AG08395 (cell line): ENCODE data around the gene PCED1B.
A peak's percentile ranks its signal among the peaks of the same experiment; 100 is the strongest.

Experiments
- DNase-seq: peaks from one replicate; pipeline ENCODE4 v3.0.0; 2012; ENCODE audit warnings: mixed read lengths, low spot score

PCED1B gene

GRCh38 chr12:47067771-47068431 is 11.5 kb upstream of the PCED1B start:
- DNase-seq, result no peak

- DNase-seq, result no peak
Observed at GRCh38 chr12:47068539-47068938, 10.9 kb upstream of the PCED1B start.

GRCh38 chr12:47070310-47070709 is 9.1 kb upstream of the PCED1B start:
- no peak for DNase-seq

GRCh38 chr12:47071241-47071852 is 8.1 kb upstream of the PCED1B start:
- no peak for DNase-seq

- no peak for DNase-seq
Observed at GRCh38 chr12:47073951-47074350, 5.5 kb upstream of the PCED1B start.

- no peak for DNase-seq
Observed at GRCh38 chr12:47074757-47075156, 4.7 kb upstream of the PCED1B start.

GRCh38 chr12:47075192-47076084 is 4.0 kb upstream of the PCED1B start:
- DNase-seq, result no peak

GRCh38 chr12:47077206-47078085 is 2.0 kb upstream of the PCED1B start:
- DNase-seq, result no peak

- DNase-seq, result no peak
Observed at GRCh38 chr12:47078086-47078395, 1.4 kb upstream of the PCED1B start.

GRCh38 chr12:47078733-47079467 is 521 bp upstream of the PCED1B start:
- peak; percentile 36 for DNase-seq

GRCh38 chr12:47079981-47080724 is 732 bp downstream of the PCED1B start:
- peak; percentile 31 for DNase-seq

GRCh38 chr12:47080725-47081502 is 1.5 kb downstream of the PCED1B start:
- DNase-seq, result peak; percentile 22

- DNase-seq, result no peak
Observed at GRCh38 chr12:47082283-47082682, 2.9 kb downstream of the PCED1B start.

GRCh38 chr12:47082796-47083621 is 3.6 kb downstream of the PCED1B start:
- peak; percentile 81 for DNase-seq

GRCh38 chr12:47084172-47084571 is 4.8 kb downstream of the PCED1B start:
- no peak for DNase-seq

- DNase-seq, result peak; percentile 43
Observed at GRCh38 chr12:47085815-47086252, 6.4 kb downstream of the PCED1B start.

- DNase-seq, result no peak
Observed at GRCh38 chr12:47087088-47087688, 7.8 kb downstream of the PCED1B start.
